NCI-H2196 (cell line): Measurements from ENCODE around the gene CSPG4.
"Not testable (repeated sequence)": the region's sequence is repeated elsewhere in the genome, so short reads cannot be mapped to it uniquely, and the experiment has no call there.

Source experiments
- DNase-seq: peaks from one replicate; lab custom pipeline; 2025; ENCODE audit not compliant: unreplicated experiment; lab: John Stamatoyannopoulos, UW

The CSPG4 gene

DNA sequence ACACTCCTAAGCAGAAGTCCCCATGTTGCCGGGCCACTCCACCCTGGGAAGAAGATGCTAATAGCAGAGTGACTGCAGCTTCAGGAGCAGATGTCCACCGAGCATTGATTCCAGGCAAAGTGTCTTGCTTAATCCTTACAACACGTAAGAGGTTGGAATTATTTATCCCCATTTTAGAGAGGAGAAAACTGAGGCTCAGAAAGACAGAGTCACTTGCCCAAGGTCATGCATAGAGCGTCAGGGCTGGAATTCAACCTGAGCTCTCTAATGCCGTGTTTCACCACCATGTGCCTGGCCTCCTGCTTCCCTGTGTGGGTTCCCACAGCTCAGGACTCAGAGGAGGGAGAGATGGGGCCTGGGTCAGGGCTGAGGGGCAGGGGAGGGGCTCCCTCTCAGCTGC, 7.3 kb downstream of the CSPG4 start:
- DNase-seq, result not testable (repeated sequence)

DNA sequence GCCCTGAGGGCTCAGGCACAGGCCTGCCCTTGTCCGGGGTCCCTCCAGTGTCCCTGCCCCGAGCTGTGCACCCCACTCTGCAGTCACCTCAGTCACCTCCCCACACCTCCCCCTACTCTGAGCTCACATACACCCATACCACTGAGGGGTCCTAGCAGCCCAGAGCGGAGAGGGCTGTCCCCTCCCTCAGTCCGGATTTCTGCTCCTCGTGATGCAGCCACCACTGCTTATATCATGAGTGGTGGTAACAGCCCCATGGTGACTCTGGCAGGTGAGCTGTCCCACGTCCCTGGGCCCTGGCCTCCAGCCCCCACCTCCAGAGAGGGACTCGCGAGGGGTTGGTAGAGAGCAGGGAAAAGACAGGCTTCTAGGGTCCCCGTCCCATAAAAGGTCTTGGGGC, 8.0 kb downstream of the CSPG4 start:
- DNase-seq, result no peak

DNA sequence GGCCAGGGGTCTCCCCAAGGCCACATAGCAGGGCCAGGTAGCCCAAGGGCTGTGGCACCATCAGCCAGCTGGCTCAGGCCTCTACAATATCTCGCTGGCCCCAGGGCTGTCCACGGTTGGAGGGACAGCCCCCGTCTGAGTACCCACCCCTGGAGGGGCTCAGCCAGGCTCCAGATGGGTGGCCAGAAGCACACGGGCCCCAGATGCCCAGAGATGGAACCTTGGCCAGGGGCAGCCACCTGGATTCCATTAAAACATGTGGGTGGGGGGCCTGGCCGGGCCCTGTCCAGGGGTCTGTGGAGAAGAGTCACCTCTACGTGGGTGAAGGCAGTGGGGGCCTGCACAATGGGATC, 8.4 kb downstream of the CSPG4 start:
- no peak for DNase-seq

DNA sequence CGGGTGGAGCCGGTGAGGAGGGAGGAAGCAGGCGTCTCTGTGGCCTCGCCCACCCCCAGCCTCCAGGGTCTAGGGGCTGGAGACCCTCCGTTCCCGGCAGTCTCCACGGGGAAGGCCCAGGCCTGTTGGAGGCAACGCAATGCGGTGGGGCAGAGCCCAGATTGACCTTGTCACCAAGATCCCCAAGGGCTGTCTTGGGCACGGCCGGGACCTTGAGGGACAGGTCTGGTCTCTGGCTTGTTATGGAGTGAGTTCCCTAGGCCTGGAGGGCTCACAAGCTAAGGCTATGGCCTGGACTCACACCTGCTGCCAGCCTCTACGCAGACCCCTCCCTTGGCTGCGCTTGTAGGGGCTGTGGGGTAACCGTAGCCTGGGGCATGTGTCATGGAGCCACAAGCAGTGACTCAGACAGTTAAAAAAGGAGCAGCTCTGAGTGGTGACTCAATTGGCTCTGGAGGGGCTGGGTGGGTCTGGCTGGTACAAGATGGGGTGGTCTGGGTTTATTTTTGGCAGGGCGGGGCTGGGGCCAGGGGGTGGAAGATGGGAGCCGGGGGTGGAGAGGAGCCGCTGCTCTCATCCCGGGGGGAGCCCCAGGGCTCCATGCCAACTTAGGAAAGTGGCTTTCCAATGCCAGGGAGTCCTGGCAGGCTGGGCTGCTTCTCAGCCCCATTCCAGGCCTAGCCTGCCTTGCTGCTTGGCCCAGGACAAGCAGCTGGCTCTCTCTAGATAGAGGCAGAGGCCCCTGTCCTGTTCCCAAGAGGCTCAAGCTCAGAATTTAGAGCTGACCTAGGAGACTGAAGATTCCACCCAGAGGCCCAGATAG, 9.0 kb downstream of the CSPG4 start:
- DNase-seq, result not testable (repeated sequence)

DNA sequence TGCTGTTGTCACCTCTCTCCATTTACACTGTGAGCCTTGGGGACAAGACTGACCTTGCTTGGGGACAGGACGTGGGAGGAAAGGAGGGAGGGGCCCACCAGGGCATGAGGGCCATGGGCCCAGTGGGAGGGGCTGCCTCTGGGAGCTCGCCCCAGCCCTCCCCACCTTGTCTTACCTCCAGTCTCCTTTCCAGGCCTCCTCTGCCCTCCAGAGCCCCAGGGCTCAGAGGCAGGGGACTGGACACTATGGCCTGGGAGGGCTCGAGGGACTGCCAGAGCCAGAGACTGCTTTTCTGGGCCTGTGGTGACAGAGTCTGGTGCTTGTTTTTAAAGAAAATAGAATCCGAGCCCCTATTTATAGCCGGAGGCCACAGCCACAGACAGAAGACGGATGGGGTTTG, 10.2 kb downstream of the CSPG4 start:
- DNase-seq, result no peak

DNA sequence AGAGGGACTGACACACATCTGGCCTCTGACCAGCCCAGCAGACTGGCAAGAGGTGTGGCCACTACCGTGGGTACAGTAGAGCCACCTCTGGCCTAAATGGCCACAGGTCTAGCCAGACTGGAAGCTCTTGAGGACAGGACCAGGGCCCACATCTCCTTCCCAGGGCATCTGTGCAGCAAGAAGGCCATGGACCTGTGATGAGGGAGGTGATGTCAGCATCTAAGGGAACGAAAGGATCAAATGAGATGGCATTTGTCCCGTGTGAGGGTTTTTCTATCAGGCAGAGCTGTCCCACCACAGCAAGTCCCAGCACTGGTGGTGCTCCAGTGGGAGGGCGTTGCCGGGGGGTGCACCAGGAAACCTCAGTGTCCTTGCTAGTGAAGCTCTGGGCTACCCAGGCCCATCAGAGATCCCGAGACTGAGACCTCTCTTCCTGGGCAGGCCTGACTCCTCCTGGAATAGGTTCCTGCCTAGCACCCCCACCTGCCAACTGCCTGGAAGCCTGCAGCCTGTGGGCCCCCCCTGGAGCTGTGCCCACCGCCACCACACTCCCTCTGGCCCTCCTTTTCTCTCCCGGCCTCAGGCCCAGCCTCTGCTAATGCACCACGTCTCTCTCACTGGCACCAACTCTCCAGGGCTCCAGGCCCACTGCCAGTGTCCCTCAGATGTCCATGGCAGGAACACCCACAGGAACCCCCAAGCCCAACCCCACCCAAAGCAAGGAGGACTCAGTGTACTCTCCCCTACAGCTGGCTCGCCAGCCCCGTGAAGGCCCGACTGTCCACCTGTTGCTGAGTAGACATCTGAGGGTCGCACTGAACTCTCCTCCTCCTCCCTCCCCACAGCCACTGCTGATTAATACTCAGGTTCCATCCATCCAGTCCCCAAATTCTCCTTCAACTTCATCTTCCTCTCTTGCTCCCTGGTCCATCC, 11.3 kb downstream of the CSPG4 start:
- DNase-seq, result not testable (repeated sequence)

DNA sequence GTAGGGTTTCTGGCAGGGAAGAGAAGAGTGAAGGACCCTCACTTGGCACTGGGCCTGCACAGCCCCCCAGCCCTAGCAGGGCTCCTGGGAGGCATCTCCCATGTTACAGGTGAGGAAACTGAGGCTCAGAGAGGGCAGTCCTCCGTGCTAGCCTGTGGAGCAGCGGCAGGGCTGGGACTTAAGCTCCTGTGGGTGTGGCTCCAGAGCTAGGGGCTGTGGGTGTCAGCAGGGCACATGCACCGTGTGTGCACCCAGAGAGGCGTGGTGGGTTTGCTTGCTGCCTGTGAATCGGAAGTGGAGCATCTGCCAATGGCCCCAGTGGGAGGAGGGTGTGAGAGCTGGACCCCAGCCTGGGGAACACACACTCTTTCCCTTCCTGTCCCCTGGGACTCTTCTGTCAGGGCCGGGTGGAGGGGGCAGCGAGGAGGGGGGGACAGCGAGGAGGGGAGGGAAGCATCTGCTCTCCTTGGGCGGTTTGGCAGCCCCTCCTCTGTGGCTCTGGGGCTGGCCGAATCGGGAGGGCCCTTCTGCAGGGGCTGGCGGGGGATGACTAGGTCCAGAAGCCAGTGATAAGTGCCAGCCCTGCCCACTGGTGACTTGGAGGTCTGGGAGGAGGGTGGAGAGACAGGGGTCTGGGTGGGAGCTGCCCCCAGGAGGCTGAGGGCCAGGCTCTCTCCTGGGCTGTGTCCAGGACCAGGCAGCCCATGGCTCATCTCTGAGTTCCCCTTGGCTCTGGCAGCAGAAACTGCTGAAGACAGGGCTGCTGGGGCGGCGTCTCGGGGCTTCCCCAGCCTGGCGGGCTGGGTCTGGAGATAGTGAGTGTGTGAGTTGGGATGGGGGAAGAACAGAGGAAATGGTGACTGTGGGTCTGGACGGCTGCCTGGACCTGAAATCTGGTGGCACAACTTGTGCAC, 12.4 kb downstream of the CSPG4 start:
- DNase-seq, result not testable (repeated sequence)

DNA sequence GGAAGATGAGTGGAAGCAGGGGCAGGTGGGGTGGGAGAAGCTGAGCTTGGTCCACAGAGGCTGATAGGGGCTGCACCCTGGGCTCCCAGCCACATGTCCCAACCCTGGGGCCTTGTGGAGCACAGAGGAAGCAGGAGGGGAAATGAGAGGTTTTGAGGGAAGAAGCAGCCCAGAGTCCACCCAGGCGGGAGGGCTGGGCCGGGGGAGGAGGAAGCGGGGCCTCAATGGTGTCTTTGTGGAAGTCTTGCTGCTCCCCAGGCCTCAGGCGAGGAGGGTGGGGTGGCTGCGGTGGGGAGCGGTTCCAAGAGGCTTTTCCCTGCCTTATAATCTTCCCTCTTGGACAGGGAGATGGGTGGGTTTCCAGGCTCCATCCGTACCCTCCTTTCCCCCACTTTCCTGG, 13.1 kb downstream of the CSPG4 start:
- not testable (repeated sequence) for DNase-seq

DNA sequence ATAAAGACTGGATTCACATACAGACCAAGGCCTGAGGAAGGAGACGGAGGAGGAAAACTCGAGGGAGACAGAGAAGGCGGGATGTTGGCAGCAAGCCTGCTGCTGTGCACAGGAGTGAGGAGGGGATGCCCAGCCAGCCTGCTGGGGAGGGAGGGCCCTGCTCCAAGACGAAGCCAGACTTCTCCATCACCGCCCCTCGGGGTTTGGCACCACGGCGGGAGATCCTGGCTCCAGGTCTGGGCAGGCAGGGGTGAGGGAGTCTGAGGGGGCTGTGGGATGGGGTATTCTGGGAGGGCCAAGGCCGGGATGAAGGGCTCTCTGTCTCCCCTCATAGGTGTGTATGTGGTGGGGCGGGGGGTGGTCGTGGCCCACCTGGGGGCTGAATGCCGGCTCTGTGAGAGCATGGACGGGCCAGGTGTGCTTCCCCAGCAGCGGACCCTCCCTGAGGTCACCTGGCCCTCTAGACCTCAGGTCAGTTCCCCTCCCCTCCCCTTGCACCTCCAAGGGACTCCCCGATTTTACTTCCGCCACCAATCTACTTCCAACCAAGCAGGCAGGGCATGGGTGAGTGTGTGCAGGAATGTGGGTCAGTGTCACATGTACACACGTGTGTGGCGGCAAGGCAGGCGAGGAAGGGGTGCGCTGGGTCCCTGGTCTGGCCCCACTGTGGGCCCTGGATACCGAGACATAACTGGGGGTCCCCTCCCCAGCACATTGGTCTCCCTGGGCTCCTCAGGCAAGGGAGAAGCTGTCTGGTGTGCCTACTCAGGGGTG, 14.5 kb downstream of the CSPG4 start:
- not testable (repeated sequence) for DNase-seq

DNA sequence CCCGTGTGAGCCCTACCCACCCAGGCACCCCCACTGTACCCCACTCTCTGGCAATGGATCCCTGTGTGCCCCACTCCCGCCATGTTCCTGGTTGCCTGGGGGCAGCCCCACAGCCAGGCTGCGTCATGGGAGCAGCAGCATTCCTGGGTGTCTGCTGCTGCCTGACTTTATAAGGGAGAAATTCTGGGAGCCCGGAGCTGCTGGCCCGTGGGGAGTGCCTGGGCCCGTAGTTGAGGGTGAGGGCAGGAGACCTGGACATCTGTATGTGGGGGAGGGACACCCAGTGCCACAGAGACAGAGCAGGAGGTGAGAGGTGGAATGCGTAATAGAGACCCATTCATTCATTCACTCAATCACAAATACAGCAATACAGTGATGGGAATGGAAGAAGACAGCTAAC, 15.1 kb downstream of the CSPG4 start:
- DNase-seq, result no peak

DNA sequence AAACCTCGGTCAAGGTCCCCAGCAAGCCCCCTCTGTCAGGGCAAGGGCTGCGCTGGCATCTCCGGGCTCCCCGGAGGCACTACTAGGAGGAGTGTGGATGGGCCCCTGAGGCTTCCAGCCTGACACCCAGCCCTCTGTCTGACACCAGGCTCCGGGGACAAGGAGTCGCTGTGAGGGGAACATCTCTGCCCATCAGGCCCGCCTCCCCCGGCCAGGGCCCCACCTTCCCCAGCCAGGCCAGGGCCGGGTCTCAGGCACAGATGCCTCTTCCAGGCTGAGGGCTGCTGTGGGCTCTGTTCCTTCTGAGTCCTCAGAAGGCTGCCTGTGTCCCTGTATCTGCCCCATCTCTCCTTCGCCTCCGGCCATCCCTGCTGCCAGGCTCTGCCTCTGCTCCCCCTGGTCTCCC, 15.8 kb downstream of the CSPG4 start:
- no peak for DNase-seq

DNA sequence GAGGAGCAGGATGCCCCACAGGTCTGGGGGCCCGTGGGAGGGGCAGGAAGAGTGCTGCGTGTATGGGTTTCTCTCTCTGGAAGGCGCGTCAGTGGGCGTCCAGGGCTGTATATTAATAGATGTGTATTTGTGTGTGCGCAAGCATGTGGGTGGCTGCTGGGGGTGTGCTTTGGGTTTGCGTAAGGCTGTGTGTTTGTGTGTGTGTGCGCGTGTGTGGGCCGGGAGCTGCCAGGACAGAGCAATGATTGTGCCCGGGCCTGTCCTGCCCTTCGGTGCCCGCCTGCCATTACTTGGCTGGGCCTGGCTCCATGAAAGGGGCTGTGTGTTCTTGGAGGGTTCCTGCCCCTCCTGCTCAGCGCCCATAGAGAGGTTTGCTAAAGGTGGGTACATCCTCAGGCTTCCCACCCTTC, 16.3 kb downstream of the CSPG4 start:
- DNase-seq, result no peak

DNA sequence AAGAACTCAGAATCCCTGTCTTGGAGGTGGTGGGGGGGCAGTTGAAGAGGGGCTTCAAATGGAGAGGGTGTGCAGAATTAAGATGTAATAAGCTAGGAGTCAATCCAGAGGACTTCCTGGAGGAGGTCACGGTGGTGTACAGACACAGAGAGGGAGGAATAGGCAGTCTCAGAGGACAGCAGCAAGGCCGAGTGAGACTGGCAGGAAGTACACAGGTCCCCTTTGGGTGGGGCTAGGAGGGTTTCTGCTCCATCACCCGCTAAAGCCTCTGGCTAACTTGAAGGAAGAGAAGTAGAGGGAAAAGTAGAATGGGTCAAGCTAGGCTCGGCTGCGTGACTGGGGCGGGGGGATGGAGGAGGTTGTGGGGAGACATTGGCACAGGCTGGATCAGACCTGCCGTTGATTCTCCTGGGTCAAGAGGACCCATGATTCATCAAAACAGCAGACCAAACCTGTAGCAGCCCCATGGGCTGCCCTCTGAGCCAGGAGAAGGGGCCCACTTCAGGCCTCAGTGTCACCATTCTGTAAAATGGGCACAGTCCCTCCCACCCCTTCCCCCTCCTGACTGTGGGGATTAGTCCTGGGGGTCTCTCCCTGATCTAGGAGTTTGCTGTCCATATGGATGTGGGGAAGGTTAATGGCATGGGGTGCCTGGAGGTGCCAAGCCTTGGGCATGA, 16.9 kb downstream of the CSPG4 start:
- no peak for DNase-seq

DNA sequence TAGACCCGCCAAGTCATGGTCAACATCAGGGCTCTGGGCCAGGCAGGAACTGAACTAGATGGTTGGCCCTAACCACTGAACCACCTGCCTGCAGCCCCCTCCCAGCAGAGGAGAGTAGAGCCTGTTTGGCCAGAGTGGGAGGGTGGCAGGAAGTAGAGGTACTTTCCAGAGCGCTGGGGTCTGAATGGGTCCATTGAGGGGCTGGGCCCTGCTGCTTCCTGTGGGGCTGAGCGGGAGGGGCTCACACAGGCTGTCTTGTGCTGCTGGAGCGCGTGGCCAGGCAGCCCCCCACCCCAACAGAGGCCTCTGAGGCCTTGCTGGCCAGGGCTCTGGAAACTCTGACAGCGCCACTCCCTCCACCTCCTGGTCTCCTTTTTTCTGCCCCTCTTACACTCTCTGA, 17.4 kb downstream of the CSPG4 start:
- peak; percentile 17 for DNase-seq

DNA sequence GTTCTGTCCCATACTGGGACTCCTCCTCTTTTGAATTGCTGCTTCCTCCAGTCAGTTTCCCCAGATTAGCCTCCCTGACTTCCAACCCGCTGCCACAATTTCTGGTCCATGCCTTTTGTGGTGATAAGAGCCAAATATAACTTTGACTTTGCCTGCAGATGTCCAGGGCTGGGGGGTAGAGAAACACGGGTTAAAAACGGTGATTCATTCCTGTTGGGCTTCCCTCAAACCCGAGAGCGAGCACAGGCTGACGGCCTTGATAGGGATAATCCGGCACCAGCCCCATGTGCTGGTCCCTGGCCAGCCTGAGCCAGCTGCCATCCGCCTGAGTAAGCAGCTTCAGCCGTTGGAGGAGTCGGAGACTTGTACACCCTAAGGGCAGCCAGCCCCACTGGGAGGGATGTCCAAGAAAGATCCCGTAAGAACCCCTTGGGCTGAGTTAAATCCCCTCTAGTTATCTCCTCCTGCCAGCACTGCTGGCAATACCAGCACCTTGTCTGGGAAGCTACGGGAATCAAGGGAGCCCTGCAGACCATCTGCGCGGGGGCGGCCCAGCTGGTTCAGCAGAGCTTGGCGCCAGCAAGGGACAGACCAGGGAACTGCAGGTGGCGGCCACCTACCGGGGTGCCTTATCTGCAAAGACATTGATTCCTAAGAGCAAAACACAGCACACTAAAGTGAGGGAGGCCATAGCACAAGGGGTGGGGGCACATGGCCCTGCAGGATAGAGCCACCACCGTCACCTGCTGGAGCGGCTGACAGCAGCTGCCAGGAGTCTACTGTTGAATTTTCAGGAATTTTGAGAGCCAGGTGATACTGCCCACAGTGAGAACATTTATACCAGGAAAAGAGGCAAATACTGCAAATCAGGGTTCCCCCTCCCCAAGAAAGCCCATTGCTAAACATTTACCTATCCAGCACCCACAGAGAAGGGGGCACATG, 18.1 kb downstream of the CSPG4 start:
- DNase-seq, result peak; percentile 76

DNA sequence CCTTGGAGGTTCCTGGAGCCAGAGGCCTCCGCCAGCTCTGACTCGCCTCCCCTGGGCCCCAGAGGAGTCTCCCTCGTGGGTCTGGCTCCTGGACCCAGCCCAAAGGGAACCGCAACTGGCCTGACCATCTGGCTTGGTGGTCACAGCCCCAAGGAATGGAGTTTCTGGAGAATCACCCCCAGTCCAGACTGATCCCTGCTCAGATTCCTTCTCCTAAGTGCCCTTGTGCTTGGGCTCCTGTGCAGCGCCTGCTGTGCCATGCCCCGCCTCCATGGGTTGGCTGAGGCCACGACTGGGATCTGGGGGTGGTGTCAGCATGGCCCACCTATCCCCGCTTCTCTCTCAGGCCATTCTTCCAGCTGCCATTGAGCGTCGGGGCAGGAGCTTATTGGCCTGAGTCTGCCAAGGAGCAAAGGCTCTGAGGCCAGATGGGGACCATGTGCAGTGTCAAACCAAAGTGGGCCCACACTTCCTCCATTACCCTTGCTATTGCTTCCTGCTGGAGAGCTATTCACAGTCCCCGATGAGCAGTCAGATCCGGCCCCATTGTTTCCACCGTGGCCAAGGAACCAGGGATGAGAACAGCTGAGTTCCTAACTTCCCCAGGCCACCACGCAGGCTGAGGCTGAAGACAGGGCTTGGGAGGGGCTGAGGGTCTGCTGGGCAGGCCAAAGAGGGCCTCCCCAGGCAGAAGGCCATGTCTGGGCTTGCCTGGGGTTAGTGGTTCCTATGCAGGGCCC, 19.0 kb downstream of the CSPG4 start:
- DNase-seq, result no peak

DNA sequence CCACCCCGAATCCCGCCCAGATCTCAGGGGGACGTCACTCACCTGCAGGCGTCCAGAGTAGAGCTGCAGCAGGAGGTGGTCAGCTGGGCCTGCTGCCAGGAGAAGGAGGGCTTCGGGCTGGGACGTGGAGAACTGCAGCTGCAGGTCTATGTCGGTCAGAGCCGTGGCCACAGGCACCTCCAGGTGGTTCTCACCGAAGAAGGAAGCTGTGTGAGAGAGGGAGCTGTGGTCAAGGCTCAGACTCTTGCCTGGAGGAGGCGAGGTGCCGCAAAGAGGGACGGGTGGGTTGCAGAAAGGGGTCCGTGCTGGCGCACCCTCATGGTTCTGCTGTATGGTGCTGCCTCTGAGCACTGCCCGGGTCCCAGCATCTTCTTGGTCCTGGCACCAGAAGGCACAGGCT, 19.6 kb downstream of the CSPG4 start:
- not testable (repeated sequence) for DNase-seq

DNA sequence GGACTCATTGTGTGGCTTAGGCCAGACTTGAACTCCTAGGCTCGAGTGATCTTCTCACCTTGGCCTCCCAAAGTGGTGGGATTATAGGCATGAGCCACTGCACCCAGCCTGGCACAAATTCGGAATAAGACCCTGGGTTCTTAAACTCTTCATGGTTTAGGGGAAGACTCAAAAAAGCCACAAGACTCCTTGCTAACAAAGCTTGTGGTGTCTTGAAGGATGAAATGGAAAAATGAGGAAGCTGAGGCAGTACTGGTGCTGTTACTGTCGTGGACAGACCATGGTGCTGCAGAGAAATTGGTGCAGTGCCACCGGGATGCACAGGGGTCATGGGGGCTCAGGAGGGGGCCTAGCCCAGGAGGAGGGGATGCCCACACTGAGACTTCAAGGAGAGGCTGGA, 20.3 kb downstream of the CSPG4 start:
- not testable (repeated sequence) for DNase-seq
